ENCODE measurements around the gene SFT2D3.

The SFT2D3 gene

DNA sequence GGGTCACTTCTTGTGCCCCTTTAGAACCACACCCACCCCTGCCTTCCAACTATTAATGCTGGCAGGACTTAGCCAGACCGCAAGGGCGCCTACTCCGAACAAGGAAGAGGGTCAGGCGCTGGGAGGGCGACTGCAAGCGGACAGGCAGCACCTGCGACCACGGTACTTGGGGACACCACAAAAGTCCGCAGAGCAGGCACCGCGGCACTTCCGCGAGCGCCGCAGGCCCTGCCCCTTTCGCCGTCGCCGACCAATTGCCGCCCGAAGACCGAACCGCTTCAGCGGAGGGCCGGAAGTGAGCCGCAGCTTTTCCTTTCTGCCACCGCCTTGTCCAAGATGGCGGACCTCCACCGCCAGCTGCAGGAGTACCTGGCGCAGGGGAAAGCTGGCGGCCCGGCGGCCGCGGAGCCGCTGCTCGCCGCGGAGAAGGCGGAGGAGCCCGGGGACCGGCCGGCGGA, at the start of gene SFT2D3:
Gene SFT2D3, plus strand, starts transcription at position 305 of the 458 bp plus-strand sequence. Its CDS starts 32 bp downstream, at position 337.
- TF ChIP-seq, protein P1, sequence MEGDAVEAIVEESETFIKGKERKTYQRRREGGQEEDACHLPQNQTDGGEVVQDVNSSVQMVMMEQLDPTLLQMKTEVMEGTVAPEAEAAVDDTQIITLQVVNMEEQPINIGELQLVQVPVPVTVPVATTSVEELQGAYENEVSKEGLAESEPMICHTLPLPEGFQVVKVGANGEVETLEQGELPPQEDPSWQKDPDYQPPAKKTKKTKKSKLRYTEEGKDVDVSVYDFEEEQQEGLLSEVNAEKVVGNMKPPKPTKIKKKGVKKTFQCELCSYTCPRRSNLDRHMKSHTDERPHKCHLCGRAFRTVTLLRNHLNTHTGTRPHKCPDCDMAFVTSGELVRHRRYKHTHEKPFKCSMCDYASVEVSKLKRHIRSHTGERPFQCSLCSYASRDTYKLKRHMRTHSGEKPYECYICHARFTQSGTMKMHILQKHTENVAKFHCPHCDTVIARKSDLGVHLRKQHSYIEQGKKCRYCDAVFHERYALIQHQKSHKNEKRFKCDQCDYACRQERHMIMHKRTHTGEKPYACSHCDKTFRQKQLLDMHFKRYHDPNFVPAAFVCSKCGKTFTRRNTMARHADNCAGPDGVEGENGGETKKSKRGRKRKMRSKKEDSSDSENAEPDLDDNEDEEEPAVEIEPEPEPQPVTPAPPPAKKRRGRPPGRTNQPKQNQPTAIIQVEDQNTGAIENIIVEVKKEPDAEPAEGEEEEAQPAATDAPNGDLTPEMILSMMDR (IDR thresholded peaks at IDR 0.05; ENCODE audit: low read depth, low read length), result no peak
- DNase-seq (ENCODE audit: extremely low read depth, low read depth), result peak; percentile 70

- TF ChIP-seq, protein P1 (IDR thresholded peaks at IDR 0.05; ENCODE audit: low read depth, low read length), result no peak
- DNase-seq (ENCODE audit: extremely low read depth, low read depth), result no peak
Observed at GRCh38 chr2:127651971-127652550, 49.2 kb upstream of the SFT2D3 start.

DNA sequence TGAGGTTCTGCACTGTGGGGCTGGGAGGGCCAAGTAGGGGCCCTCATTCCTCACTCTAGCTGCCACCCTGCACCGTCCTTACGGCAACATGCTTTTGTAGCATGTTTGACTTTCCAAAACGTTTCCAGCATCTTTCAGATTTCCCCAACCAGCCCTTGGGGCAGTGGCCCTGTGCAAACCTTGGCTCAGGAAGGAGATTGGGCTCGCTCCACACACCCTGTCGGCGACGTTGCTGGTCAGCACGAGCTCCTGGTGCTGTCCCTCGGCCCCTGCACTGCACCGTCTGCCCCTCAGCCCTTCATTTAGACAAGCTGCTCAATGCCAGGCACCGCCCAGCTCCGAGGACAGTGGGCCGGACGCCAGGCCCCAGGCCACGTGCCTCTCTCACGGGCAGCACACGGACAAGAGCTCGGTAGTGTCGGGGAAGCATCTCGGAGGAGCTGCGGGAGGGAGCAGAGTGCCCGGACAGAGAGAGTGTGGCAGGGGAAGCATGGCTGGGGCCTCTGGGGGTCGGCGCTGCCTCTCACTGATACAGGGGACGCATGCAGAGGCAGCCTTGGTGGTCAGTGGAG, 48.4 kb upstream of the SFT2D3 start:
- TF ChIP-seq, protein P1 (IDR thresholded peaks at IDR 0.05; ENCODE audit: low read depth, low read length), result no peak
- no peak for DNase-seq (ENCODE audit: extremely low read depth, low read depth)

GRCh38 chr2:127653421-127654083, 47.7 kb upstream of the SFT2D3 start:
- TF ChIP-seq, protein P1 (IDR thresholded peaks at IDR 0.05; ENCODE audit: low read depth, low read length), result no peak

GRCh38 chr2:127654084-127654837, 47.0 kb upstream of the SFT2D3 start:
- TF ChIP-seq, protein P1 (IDR thresholded peaks at IDR 0.05; ENCODE audit: low read depth, low read length), result no peak
- DNase-seq (ENCODE audit: extremely low read depth, low read depth), result no peak

More at GRCh38 chr2:127653421-127654083, 47.7 kb upstream of the SFT2D3 start:
- no peak for DNase-seq (ENCODE audit: extremely low read depth, low read depth)

DNA sequence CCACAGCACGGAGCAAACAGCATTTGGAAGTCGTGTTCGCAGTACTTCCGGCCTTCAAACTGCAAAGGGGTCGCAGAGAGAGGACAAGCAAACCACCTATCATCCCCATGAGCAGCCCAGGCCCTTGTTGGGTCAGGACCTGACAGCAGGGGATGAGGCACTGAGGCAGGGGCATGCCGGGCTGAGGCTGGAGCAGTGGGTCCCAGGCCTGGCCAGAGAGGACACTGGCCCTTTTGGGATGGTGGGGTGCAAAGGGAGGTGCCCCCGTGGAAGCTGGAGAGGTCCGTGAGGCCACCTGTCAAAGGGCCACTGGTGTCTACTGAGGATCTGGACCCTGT, 46.5 kb upstream of the SFT2D3 start:
- TF ChIP-seq, protein P1 (IDR thresholded peaks at IDR 0.05; ENCODE audit: low read depth, low read length), result no peak

More for the DNA sequence above, 46.5 kb upstream of the SFT2D3 start:
- DNase-seq (ENCODE audit: extremely low read depth, low read depth), result no peak
